Calu3 (cell line): Measurements from ENCODE around the gene ASB14. TPM values are rescaled to one million over a fixed set of nuclear protein-coding genes. Genes with fewer than 3 reads are reported as not detected.

Source experiments
- BruUV-seq: library from RNA; stranded (reverse); fragments of 400-500 nt; replicated peaks from 2 replicates; lab custom pipeline; 2021; lab: Mats Ljungman, UMichigan
- CTCF ChIA-PET: fragments of 300-600 bp; sonication (Branson Sonifier 250); formaldehyde crosslinking; loops from one replicate; lab custom pipeline; 2022; ENCODE audit warnings: antibody characterized with exemption; lab: Charles Lee
- DNase-seq: peaks from one replicate; pipeline ENCODE4 v3.0.0; 2022
- H3K27ac Mint-ChIP-seq: one replicate; pipeline ENCODE4 v1.8.0; 2022; ENCODE audit warnings: mixed read lengths; ENCODE audit not compliant: unreplicated experiment
- H3K27me3 Mint-ChIP-seq: one replicate; pipeline ENCODE4 v1.8.0; 2022; ENCODE audit warnings: mixed read lengths; ENCODE audit not compliant: unreplicated experiment
- H3K36me3 Mint-ChIP-seq: one replicate; pipeline ENCODE4 v1.8.0; 2022; ENCODE audit warnings: mild to moderate bottlenecking, moderate library complexity, mixed read lengths; ENCODE audit not compliant: insufficient read depth, unreplicated experiment
- H3K4me1 Mint-ChIP-seq: one replicate; pipeline ENCODE4 v1.8.0; 2022; ENCODE audit warnings: mild to moderate bottlenecking, low read depth, mixed read lengths; ENCODE audit not compliant: unreplicated experiment
- H3K4me3 Mint-ChIP-seq: one replicate; pipeline ENCODE4 v1.8.0; 2022; ENCODE audit warnings: mild to moderate bottlenecking, low read depth, moderate library complexity, mixed read lengths; ENCODE audit not compliant: unreplicated experiment
- H3K9me3 Mint-ChIP-seq: one replicate; pipeline ENCODE4 v1.8.0; 2022; ENCODE audit warnings: low read depth, mixed read lengths; ENCODE audit not compliant: unreplicated experiment
- CTCF ChIP-seq: fragments of 200-600 bp; IDR thresholded peaks from one replicate; pipeline ENCODE4 v1.8.0; 2022; ENCODE audit warnings: antibody characterized with exemption; ENCODE audit not compliant: unreplicated experiment
- intact Hi-C: fragments of 100-400 bp; cut with micrococcal nuclease; formaldehyde crosslinking; loops from one replicate; pipeline ENCODE4 v1.10.0; 2022; ENCODE audit not compliant: unreplicated experiment
- total RNA-seq: library from RNA; stranded (reverse); gene quantifications from 2 replicates; pipeline ENCODE4 v1.2.3, GENCODE V29; 2022

ASB14 gene
- total RNA-seq, 1 experiment from 2014 or later: 0.40 TPM

- BruUV-seq: no TSS peak
- DNase-seq: no peak
- no peaks in the 10 kb centered on the region for H3K27me3 Mint-ChIP-seq
- CTCF ChIA-PET: interaction anchor here (0.6 kb wide), 1 partner anchor 42 kb away, joined by 3 read pairs; no protein-coding TSS in a partner anchor
- H3K4me3 Mint-ChIP-seq: no peak overlapping the region
- no peak for TF ChIP-seq CTCF
- H3K4me1 Mint-ChIP-seq: peaks cover 6% of the 10 kb centered on the region
- H3K27ac Mint-ChIP-seq: no peak overlapping the region
- intact Hi-C loops: loop anchor here (1.0 to 5.0 kb wide), 4 partner anchors 45 to 240 kb away; no protein-coding TSS in a partner anchor
- H3K9me3 Mint-ChIP-seq: no peaks in the 10 kb centered on the region
- H3K36me3 Mint-ChIP-seq: peaks cover 4% of the 10 kb centered on the region
Observed at GRCh38 chr3:57221883-57222282, 70.6 kb downstream of the ASB14 start.

Other genes with a start within 250 kb of the ASB14 start
- 0.47 and 0.64 TPM in 2 replicates for gene SPATA12, start 232.0 kb downstream of the ASB14 start, total RNA-seq
- 2.0 and 2.2 TPM in 2 replicates for gene IL17RD, start 127.3 kb downstream of the ASB14 start, total RNA-seq
- gene HESX1, start 92.7 kb downstream of the ASB14 start, total RNA-seq: 0.78 and 0.91 TPM in 2 replicates
- gene APPL1, start 65.0 kb downstream of the ASB14 start, total RNA-seq: 26.1 and 31.9 TPM in 2 replicates